Measurements from ENCODE around the gene PIN1.

DNA sequence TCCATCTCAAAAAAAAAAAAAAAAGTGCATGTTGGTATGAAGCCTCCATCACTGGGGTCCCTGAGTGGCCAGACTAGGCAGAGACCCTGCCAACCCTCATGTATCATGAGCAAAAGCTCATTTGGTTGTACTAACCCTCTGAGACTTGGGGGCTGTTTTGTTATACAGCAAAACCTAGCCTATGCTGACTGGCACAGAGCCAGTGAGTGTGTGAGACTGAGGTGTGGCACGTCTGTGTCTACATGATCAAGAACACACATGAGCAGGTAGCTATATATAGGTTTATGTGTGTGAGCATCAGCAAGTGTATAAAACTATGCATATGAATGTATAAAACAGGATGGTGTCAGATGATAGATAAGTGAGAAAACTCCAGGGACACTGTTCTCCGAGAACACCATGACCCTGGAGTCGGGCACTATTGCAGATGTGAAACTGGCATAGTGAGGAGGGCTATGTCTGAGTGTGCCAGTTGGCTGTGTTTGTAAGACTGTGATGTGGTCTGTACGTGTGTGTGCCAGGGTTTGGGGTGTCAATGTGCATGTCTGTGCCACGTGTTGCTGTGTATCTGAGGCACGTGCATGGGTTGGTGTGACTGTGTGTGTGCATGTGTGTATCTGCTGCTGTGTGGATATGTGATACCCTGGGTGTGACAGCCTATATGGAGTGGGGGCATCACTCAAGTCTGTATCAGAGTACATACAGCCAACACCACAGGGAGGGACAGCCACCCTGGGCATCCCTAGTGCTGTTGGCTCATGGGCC, 56.7 kb downstream of the PIN1 start:
- TF ChIP-seq, protein P1, sequence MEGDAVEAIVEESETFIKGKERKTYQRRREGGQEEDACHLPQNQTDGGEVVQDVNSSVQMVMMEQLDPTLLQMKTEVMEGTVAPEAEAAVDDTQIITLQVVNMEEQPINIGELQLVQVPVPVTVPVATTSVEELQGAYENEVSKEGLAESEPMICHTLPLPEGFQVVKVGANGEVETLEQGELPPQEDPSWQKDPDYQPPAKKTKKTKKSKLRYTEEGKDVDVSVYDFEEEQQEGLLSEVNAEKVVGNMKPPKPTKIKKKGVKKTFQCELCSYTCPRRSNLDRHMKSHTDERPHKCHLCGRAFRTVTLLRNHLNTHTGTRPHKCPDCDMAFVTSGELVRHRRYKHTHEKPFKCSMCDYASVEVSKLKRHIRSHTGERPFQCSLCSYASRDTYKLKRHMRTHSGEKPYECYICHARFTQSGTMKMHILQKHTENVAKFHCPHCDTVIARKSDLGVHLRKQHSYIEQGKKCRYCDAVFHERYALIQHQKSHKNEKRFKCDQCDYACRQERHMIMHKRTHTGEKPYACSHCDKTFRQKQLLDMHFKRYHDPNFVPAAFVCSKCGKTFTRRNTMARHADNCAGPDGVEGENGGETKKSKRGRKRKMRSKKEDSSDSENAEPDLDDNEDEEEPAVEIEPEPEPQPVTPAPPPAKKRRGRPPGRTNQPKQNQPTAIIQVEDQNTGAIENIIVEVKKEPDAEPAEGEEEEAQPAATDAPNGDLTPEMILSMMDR (IDR thresholded peaks at IDR 0.05), result no peak
- TF ChIP-seq POLR2A (IDR thresholded peaks at IDR 0.05), result no peak
